Measurements from ENCODE around the gene MAST3.

MAST3 gene

GRCh38 chr19:18097217-18097992, at the start of gene MAST3:
Gene MAST3, plus strand, starts transcription at chr19:18097778. Its CDS starts 15 bp downstream, at chr19:18097793.
- Histone ChIP-seq H3K4me3 (peak within 1 kb of the TSS; percentile 21 to 48 (median 37)), H3K27ac (peak within 1 kb of the TSS in 7 of 21 experiments; percentile 10 to 64 (median 32))

- Histone ChIP-seq H3K27ac (peak overlapping the region in 15 of 21 experiments; percentile 3 to 84 (median 64)), H3K4me3 (no peak overlapping the region)
Measured at GRCh38 chr19:18049385-18049784, 48.2 kb upstream of the MAST3 start.

- Histone ChIP-seq H3K4me3 (no peak overlapping the region), H3K27ac (peak overlapping the region in 9 of 21 experiments; percentile 19 to 72 (median 49))
Measured at GRCh38 chr19:18051887-18052286, 45.7 kb upstream of the MAST3 start.

GRCh38 chr19:18053576-18054219, 43.9 kb upstream of the MAST3 start:
- H3K4me3 ChIP-seq: no peak overlapping the region
- H3K27ac ChIP-seq: peak overlapping the region in 1 of 21 experiments; percentile 18

GRCh38 chr19:18055967-18056366, 41.6 kb upstream of the MAST3 start:
- no peak overlapping the region for H3K27ac ChIP-seq
- no peak overlapping the region for H3K4me3 ChIP-seq

- Histone ChIP-seq H3K4me3 (no peak overlapping the region), H3K27ac (peak overlapping the region in 18 of 21 experiments; percentile 66 to 89 (median 79))
Measured at GRCh38 chr19:18057557-18057956, 40.0 kb upstream of the MAST3 start.

DNA sequence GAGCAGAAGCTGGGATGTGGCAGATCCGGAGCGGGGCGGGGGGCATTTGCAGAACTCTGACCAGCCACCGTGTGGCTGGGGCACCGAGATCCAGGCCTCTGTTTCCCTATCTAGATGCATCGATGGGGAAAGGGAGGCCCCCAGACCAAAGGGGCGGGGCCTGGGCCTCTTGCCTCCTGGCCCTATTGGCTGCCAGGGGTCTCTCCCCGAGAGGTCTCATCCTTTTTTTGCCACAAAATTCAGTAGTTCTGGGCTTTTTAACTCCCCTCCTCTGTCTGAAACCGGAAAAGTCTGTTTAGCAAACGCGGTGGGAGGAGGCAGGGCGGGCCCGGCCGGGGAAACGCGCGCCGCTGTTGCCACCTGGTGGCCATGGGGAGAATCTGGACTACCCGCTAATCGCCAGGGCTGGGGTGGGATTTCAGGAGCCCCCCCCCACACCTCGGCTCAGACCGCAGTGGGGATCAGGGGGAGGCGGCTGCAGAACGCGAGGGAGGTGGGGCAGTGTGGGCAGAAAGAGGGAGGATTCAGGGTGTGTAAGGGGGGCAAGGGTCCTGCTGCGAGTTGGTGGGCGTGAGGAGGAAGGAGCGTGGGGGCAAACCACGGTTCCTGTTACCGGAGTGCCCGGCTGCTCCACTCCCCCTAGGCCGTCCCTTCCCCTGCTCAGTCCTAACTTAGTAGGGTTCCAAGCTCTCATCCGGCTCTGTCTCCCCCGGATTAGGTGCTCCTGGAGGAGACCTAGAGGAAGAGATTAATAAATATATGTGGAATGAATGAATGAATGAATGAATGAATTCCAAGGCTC, 39.2 kb upstream of the MAST3 start:
- H3K4me3 ChIP-seq: peak overlapping the region in 2 of 7 experiments; percentile 9 to 15

GRCh38 chr19:18059297-18059696, 38.3 kb upstream of the MAST3 start:
- Histone ChIP-seq H3K4me3 (no peak overlapping the region), H3K27ac (no peak overlapping the region)

More for the DNA sequence above, 39.2 kb upstream of the MAST3 start:
- peak overlapping the region in 19 of 21 experiments; percentile 58 to 89 (median 78) for H3K27ac ChIP-seq

DNA sequence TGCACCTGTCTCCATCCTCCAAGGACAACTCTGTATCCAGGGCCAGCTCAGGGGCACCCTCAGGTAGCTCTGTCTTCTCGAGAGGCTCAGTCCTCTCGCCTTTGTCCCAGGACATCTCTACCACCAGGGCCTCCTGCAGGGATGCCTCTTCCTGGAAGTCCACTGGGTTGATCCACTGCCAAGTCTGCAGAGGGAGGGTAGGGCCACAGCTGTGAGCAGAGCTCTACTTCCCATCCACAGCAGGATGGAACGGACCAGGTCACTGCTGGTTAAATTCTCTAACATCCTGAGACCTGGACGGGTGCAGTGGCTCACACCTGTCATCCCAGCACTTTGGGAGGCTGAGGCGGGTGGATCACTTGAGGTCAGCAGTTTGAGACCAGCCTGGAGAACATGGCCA, 37.7 kb upstream of the MAST3 start:
- no peak overlapping the region for H3K4me3 ChIP-seq
- no peak overlapping the region for H3K27ac ChIP-seq

- no peak overlapping the region for H3K27ac ChIP-seq
- no peak overlapping the region for H3K4me3 ChIP-seq
Measured at GRCh38 chr19:18060472-18060871, 37.1 kb upstream of the MAST3 start.

- no peak overlapping the region for H3K27ac ChIP-seq
- H3K4me3 ChIP-seq: no peak overlapping the region
Measured at GRCh38 chr19:18062028-18062427, 35.5 kb upstream of the MAST3 start.

DNA sequence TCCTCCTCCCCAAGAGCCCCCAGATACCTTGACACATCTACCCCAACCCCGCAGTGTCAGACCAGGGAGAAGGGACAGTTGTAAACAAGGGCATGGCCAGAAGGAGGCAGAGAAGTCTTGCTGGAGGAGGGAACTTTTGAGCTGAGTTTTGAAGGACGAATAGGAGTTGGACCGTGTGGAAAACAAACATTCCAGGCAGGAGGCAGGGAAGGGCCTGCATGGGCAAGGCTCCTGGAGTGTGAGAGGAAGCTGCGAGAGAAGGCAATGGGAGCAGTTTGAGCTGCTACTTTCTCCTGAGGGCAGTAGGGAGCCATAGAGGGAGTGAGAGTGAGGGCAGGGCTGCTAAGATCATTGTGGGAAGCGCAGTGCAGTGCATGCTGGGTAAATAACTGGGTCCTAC, 34.1 kb upstream of the MAST3 start:
- no peak overlapping the region for H3K27ac ChIP-seq
- H3K4me3 ChIP-seq: no peak overlapping the region

GRCh38 chr19:18065173-18065495, 32.4 kb upstream of the MAST3 start:
- Histone ChIP-seq H3K4me3 (no peak overlapping the region), H3K27ac (no peak overlapping the region)

DNA sequence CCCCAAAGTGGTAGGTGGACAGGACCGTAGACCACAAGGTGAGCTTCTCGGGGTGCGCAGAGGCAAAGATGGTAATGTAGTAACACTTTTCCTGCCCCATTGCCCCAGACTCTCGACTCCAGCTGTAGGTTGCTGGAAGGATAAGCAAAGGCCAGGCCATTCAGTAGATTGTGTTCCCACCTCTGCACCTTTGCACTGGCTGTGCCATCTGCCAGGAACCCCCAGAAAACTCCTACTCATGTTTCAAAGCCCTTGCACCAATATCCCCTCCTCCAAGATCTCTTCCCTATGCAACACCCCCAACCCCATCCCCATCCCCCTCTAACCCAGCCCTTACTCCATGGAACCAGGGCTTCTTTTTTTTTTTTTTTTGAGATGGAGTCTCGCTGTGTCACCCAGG, 29.2 kb upstream of the MAST3 start:
- Histone ChIP-seq H3K4me3 (no peak overlapping the region), H3K27ac (no peak overlapping the region)

GRCh38 chr19:18069383-18069782, 28.2 kb upstream of the MAST3 start:
- no peak overlapping the region for H3K27ac ChIP-seq
- H3K4me3 ChIP-seq: no peak overlapping the region

- Histone ChIP-seq H3K4me3 (no peak overlapping the region), H3K27ac (no peak overlapping the region)
Measured at GRCh38 chr19:18070181-18070580, 27.4 kb upstream of the MAST3 start.

DNA sequence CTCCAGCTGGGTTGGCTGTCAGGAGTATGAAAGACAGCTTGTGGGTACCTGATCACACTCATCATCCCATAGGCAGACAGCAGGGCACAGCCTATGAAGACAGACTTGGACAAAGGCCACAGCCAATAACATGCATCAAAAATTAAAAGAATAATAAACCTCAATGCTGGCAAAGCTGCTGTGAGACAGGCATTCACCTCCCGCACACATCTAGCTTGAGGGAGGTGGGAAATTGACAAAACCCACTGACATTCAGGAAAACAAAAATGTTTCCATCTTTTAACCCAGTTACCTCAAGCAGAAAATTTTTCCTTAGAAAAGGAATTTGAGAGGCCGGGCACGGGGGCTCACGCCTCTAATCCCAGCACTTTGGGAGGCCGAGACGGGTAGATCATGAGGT, 25.2 kb upstream of the MAST3 start:
- no peak overlapping the region for H3K27ac ChIP-seq

DNA sequence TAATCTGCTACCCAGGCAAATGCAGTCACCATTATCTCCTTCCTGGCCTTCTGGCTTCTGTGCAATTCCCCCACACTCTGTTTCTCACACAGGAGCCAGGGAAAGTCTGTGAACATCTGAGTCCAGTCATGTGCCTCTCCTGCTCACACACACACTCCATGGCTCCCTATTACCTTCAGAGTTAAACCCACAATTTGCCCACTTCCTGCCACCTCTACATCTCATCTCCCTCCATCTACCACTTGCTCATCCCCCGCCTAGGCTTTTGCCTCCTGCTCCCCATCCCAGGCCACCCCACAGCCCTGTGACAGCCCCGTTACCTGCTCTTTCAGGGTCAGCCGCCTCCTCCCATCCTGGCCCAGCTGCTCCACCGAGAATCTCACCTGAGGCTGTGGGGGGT, 24.4 kb upstream of the MAST3 start:
- H3K27ac ChIP-seq: no peak overlapping the region
- no peak overlapping the region for H3K4me3 ChIP-seq

More for the DNA sequence above, 25.2 kb upstream of the MAST3 start:
- no peak overlapping the region for H3K4me3 ChIP-seq

DNA sequence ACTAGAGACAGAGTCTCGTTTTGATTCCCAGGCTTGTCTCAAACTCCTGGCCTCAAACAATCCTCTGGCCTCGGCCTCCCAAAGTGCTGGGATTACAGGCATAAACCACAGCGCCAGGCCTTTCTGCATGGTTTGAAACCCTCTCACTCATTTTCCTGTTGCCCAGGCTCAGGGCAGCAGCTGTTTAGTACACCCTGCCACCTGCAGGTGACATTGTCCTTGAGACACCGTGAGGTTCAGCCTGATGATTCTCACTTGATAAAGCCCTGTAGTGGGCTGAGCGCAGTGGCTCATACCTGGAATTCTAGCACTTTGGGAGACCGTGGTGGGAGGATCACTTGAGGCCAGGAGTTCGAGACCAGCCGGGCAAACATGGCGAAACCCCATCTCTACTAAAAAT, 23.4 kb upstream of the MAST3 start:
- H3K4me3 ChIP-seq: no peak overlapping the region
- no peak overlapping the region for H3K27ac ChIP-seq

GRCh38 chr19:18083929-18084684, 13.5 kb upstream of the MAST3 start:
- Histone ChIP-seq H3K27ac (no peak overlapping the region), H3K4me3 (no peak overlapping the region)
